Measurements from ENCODE around the gene OR10A6.

- no peak for TF ChIP-seq CTCF (IDR thresholded peaks at IDR 0.05)
- TF ChIP-seq POLR2A (IDR thresholded peaks at IDR 0.05), result no peak
- no peak for TF ChIP-seq EP300 (IDR thresholded peaks at IDR 0.05)
Measured at GRCh38 chr11:7964873-7965272, 33.8 kb upstream of the OR10A6 start.

Measured in tibial nerve (tissue), 4 donors.